SK-N-MC (cell line): ENCODE measurements around the gene RGMA.

ENCODE experiments used
- EZH2 ChIP-seq: fragments of 200-600 bp; sonication (generic); IDR thresholded peaks from one replicate; pipeline ENCODE4 v1.6.1; 2017; ENCODE audit warnings: antibody characterized with exemption
- POLR2AphosphoS5 ChIP-seq: IDR thresholded peaks from 2 replicates; pipeline ENCODE4 v1.6.1; 2012; ENCODE audit warnings: mild to moderate bottlenecking, low read depth, low read length, borderline replicate concordance

DNA sequence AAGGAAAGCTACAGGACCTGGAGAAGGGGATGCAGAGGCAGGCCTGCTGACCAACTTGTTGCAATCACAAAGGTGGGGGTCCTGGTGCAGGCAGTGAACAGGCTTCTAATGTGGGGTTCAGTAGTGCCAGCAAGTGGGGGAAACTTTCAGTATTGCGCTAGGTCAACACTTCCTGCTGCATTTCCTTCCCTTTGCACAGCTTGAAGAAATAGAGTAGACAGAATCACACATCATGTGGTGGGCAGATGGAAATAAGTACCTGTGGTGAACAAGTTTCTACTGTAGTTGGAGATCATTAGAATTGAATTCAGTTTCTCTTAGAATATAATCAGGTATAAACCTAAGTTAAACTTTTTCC lies 63.4 kb downstream of the RGMA start:
- TF ChIP-seq EZH2 (no peak), POLR2AphosphoS5 (no peak)
